ENCODE measurements around the gene CREB3L1. TPM values are rescaled to one million over a fixed set of nuclear protein-coding genes. Genes with fewer than 3 reads are reported as not detected.

CREB3L1 gene
- total RNA-seq, 3 donors from 2014 or later: 0.20 to 0.27 (median 0.26) TPM

DNA sequence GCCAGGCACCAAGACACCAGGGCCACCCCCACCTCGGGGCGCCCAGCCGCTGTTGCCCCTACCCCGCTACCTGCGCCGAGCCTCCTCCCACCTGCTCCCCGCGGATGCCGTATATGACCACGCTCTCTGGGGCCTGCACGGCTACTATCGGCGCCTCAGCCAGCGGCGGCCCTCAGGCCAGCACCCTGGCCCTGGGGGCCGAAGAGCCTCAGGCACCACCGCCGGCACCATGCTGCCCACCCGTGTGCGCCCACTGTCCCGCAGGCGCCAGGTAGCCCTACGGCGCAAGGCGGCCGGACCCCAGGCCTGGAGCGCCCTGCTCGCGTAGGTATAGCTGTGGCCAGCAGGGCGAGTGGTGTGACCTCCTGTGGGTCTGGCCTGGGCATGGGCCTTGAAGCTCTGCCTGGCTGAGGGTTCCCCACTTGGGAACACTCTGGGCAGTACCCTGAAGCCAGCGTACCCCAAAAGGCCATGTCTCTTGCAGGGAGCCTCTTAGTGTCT lies 89.2 kb downstream of the CREB3L1 start:
- H3K36me3 Mint-ChIP-seq (ENCODE audit: insufficient read depth): peaks cover 13% of the 10 kb centered on the region
- H3K4me1 Mint-ChIP-seq (ENCODE audit: low read depth): peaks cover 58% of the 10 kb centered on the region
- DNase-seq (no peak), ATAC-seq (peak in 1 of 2 donors; percentile 2)
- H3K9me3 Mint-ChIP-seq: no peaks in the 10 kb centered on the region
- H3K27me3 Mint-ChIP-seq (ENCODE audit: low read depth): no peaks in the 10 kb centered on the region
- no peak overlapping the region for H3K4me3 Mint-ChIP-seq

GRCh38 chr11:46367244-46367915 lies 89.9 kb downstream of the CREB3L1 start:
- peak; percentile 79 for DNase-seq
- H3K4me1 Mint-ChIP-seq (ENCODE audit: low read depth): peaks cover 53% of the 10 kb centered on the region
- ATAC-seq: peak; percentile 87 to 88
- H3K9me3 Mint-ChIP-seq: no peaks in the 10 kb centered on the region
- H3K4me3 Mint-ChIP-seq: no peak overlapping the region
- H3K27me3 Mint-ChIP-seq (ENCODE audit: low read depth): no peaks in the 10 kb centered on the region
- peaks cover 13% of the 10 kb centered on the region for H3K36me3 Mint-ChIP-seq (ENCODE audit: insufficient read depth)

- peaks cover 13% of the 10 kb centered on the region for H3K36me3 Mint-ChIP-seq (ENCODE audit: insufficient read depth)
- H3K9me3 Mint-ChIP-seq: no peaks in the 10 kb centered on the region
- no peak for DNase-seq
- no peak overlapping the region for H3K4me3 Mint-ChIP-seq
- ATAC-seq: no peak
- H3K27me3 Mint-ChIP-seq (ENCODE audit: low read depth): no peaks in the 10 kb centered on the region
- peaks cover 47% of the 10 kb centered on the region for H3K4me1 Mint-ChIP-seq (ENCODE audit: low read depth)
These were observed 90.4 kb downstream of the CREB3L1 start for GRCh38 chr11:46367916-46368267.

DNA sequence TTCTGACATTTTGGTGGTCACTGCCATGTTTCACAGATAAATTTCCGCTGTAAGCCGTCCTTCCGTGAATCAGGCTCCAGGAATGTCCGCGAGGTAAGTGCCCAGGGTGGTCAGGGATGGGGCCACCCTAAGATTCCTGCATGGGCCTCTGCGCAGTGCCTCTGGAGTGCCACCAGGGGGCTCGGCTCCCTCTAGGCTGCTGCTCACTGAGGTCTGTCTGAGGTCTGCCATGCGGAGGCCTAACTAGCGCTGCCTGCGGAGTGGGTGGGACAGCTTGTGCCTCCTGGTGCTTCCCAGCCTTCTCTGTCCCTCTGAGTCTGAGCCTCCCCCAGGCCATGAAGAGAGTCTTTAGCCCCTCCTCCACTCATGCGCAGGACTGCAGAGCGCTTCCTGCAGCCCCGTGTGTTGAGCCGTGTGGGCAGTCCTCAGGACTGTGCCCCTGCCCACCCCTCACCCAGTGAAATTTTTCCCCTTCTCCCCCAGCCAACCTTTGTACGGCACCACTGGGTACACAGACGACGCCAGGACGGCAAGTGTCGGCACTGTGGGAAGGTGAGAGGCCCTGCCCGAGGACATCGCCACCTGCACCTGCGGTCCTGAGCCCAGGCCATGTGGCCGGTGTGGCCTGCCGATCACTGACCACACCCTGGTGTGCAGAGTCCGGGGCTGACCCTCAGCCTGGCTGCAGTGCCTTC lies 92.1 kb downstream of the CREB3L1 start:
- Mint-ChIP-seq H3K4me1 (ENCODE audit: low read depth) (peaks cover 34% of the 10 kb centered on the region), H3K9me3 (no peaks in the 10 kb centered on the region), H3K36me3 (ENCODE audit: insufficient read depth) (peaks cover 12% of the 10 kb centered on the region), H3K27me3 (ENCODE audit: low read depth) (no peaks in the 10 kb centered on the region), H3K4me3 (no peak overlapping the region)
- peak; percentile 53 for DNase-seq
- ATAC-seq: peak; percentile 60 to 73

GRCh38 chr11:46370253-46370652 lies 92.8 kb downstream of the CREB3L1 start:
- H3K27me3 Mint-ChIP-seq (ENCODE audit: low read depth): no peaks in the 10 kb centered on the region
- peaks cover 27% of the 10 kb centered on the region for H3K4me1 Mint-ChIP-seq (ENCODE audit: low read depth)

More at GRCh38 chr11:46370253-46370652, 92.8 kb downstream of the CREB3L1 start:
- ATAC-seq (no peak), DNase-seq (no peak)
- H3K4me3 Mint-ChIP-seq: no peak overlapping the region
- peaks cover 12% of the 10 kb centered on the region for H3K36me3 Mint-ChIP-seq (ENCODE audit: insufficient read depth)
- no peaks in the 10 kb centered on the region for H3K9me3 Mint-ChIP-seq

Other genes with a start within 250 kb of the CREB3L1 start
- 10 to 100 TPM; 13.4 to 20.3 (median 17.6) TPM for gene PHF21A, start 156.2 kb upstream of the CREB3L1 start, total RNA-seq
- 100 to 1,000 TPM; 112 to 122 (median 118) TPM for gene DGKZ, start 69.8 kb downstream of the CREB3L1 start, total RNA-seq
- 1 to 10 TPM; 2.1 to 3.0 (median 2.9) TPM for gene MDK, start 104.0 kb downstream of the CREB3L1 start, total RNA-seq
- gene CHRM4, start 114.1 kb downstream of the CREB3L1 start, total RNA-seq: under 1 TPM; 0.13 to 0.52 (median 0.25) TPM

Measured in activated T-cell treated with anti-CD3 and anti-CD28 coated beads, Interleukin-2, amount 50 U/mL, for 4 hours (primary cell).